Effector CD8-positive, alpha-beta T cell (primary cell): ENCODE data around the gene GBA3.

ENCODE experiments used
- DNase-seq: peaks from one replicate; lab custom pipeline; 2025; lab: John Stamatoyannopoulos, UW
- total RNA-seq, 4 experiments: gene quantifications; one replicate each; lab custom pipeline; 2026; lab: John Stamatoyannopoulos, UW

Gene GBA3
- 0 reads per million in 4 experiments for total RNA-seq

DNA sequence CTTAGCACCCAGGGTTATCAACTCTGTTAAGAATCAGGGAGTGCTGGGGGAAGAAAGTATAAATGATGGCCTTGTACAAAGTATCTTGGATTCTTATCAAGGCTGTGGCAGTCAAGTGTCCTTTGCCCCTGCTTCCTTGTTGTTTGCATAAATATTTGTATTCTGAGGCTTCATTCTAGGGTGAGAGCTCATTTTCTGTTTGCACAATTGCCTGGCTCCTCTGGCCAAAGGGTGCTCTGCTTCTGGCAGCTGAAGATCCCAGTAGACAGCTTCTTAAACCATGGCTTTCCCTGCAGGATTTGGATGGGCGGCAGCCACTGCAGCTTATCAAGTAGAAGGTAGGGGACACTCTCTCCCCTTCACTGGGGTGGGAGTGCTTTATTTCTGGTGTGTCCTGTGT is at the start of gene GBA3:
Gene GBA3, plus strand, starts transcription at position 202 of the 400 bp plus-strand sequence.
- DNase-seq: no peak

GRCh38 chr4:22643952-22644351 is 48.8 kb upstream of the GBA3 start:
- no peak for DNase-seq

- DNase-seq: no peak
These were observed 47.1 kb upstream of the GBA3 start for GRCh38 chr4:22645481-22646182.

DNA sequence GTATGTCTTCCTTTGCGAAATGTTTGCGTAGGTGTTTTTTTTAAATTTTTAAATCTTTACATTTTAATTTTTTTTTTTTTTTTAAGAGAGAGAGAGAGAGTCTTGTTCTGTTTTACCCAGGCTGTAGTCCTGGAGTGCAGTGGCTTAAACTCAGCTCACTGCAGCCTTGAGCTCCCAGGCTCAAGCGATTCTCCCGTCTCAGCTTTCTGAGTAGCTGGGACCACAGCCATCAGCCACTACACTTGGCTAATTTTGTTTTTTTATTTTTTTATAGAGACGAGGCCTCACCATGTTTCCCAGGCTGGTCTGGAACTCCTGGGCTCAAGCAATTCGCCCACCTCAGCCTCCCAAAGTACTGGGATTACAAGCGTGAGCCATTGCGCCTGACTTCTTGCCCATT is 43.7 kb upstream of the GBA3 start:
- no peak for DNase-seq

GRCh38 chr4:22650771-22651170 is 42.0 kb upstream of the GBA3 start:
- DNase-seq: no peak

DNA sequence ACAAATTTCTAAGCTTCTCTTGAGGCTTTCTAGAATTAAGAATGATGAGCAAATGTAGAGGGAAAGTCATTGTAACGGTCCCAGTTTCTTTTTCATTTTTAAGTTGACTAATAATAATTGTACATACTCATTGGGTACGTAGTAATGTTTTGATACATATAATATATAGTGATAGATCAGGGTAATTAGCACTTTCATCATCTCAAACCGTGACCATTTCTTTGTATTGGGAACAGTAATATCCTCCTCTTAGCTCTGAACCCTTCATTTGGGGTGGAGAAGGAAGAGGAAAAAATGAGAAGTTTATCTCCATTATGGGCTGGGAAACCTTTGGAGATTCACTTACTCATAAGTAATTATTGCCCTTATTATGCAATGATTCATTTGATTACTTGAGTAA is 39.0 kb upstream of the GBA3 start:
- DNase-seq: no peak

GRCh38 chr4:22661443-22661842 is 31.3 kb upstream of the GBA3 start:
- no peak for DNase-seq

DNA sequence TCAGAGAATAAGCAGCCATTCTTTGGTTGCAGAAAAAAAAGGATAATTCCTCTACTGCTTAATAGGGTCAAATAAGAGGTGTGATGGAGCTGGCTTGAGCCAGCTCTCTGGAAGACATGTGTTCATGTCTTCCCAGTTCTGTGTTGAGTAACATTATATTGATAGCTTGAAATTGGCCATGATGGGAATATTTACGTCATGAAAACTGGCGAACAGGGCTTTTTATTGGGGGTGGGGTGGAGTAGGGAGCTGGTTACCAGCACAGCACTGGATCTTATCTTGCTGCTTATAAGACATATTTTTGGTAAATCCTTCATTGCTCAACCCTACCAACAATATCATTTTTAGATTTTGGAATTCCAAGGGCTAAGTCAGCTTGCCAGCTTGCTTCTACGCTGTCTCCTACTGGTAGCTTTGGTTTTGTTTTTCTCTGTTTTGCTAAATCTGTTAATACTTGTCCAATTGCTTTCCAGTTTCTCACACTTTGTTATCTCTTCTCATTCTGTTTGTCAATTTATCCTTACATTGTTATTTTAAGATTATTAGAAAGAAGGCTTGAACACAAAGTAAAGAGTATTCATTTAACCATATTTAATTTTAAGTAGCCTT is 25.3 kb upstream of the GBA3 start:
- DNase-seq: no peak

- no peak for DNase-seq
These were observed 24.4 kb upstream of the GBA3 start for GRCh38 chr4:22668301-22668700.

DNA sequence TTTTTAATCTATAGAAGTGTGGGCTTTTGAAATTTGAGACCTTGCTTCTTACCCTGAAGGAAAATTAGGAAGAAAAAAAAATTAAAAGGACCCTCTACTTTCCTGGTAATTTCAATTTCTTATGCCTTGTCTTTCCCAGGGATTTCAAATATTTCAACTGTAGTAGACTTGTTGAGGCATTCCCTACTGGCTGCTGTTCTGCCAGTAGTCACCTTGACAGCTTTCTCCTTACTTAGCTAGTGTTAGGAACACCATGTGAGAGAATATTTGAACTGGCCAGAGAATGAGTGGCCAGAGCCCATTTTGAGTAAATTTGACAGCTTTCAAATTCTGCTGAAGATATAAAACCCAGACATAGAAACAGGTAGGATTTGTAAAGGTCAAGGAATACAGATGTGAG is 24.0 kb upstream of the GBA3 start:
- no peak for DNase-seq

DNA sequence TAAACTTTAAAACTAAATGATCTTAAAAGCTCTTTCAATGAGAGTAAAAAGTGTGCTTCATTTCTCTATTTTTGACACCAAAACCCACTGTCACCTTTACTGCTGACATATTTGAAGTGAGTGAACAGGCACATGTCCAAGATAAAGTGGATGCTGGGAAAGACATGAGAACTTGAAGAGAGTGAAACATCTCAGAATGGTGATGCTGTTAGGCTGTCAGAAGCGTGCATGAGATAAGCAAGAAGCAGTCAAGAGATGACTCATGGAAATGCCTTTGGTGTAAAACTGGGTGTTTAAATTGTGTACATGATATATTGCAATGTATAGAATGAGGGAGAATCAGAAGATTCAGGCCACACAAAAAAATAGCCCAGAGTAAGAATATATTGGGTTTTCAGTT is 21.8 kb upstream of the GBA3 start:
- DNase-seq: no peak

DNA sequence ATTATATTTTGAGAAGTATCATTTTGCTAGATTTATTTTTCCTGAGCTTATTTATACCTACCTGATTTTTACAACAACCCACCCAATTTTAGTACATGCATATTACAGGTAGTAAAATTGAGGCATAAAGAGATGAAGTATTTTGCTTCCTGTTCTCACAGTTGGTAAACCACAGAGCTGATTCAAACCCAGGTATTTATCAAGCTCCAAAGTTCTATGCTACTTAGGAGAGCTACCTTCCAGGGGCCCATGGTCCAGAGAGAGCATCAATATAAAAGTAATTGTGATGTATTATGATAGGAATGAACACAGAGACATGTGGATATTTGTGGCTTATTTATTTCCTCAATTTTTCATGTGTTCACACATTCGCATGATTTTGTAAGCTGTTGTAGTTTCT is 20.2 kb upstream of the GBA3 start:
- no peak for DNase-seq

DNA sequence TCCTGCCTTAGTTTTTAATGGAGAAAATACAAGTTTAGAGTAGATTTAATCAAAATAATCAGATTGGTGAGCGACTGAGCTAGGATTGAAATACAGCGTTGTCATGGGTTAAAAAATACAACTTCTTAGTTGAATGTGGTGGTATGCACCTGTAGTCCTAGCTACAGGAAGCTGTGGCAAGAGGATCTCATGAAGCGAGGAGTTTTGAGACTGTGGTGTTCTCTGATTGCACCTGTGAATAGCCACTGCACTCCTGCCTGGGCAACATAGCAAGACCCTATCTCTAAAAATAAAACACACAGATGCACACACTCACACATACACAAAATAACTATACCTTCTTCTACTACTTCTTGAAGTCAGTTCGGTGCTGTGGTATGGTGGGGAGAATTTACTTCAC is 19.8 kb upstream of the GBA3 start:
- DNase-seq: no peak

DNA sequence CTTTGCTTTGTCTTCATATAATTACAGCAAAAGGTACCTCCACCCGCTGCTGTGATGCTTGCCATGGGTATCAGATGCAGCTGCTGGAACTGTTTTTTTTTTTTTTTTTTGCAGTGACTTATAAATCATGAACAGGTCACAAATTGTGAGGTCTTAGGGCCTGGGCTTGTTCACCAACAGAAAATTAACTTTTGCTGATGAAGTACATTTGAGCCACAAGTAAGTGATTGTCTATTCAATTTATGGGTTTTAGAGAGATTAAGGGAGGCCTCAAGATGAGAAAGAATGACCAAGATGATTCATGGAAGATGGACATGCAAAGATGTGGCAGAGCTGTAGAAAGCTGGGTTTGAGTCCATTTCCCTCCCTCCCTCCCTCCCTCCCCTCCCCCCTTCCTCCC is 18.0 kb upstream of the GBA3 start:
- no peak for DNase-seq

DNA sequence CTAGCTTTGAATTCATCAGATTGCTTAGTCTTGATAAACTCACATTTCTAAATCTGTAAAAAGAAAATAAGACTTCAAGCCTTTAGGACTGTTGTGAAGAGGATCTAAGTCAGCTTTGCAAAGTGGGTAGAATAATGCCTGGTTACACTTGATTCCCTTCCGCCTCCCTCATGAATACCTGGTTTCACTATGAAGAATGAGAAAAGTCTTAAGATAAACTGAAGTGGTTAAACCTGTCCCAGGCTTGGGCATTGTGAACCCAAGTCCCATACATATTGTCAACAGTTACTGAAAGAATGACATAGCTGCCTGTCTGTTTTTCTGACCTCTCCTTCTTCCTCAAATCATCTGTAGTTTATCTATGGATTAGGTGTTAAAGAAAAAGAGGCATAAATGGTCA is 16.7 kb upstream of the GBA3 start:
- no peak for DNase-seq

GRCh38 chr4:22677780-22678179 is 15.0 kb upstream of the GBA3 start:
- no peak for DNase-seq

DNA sequence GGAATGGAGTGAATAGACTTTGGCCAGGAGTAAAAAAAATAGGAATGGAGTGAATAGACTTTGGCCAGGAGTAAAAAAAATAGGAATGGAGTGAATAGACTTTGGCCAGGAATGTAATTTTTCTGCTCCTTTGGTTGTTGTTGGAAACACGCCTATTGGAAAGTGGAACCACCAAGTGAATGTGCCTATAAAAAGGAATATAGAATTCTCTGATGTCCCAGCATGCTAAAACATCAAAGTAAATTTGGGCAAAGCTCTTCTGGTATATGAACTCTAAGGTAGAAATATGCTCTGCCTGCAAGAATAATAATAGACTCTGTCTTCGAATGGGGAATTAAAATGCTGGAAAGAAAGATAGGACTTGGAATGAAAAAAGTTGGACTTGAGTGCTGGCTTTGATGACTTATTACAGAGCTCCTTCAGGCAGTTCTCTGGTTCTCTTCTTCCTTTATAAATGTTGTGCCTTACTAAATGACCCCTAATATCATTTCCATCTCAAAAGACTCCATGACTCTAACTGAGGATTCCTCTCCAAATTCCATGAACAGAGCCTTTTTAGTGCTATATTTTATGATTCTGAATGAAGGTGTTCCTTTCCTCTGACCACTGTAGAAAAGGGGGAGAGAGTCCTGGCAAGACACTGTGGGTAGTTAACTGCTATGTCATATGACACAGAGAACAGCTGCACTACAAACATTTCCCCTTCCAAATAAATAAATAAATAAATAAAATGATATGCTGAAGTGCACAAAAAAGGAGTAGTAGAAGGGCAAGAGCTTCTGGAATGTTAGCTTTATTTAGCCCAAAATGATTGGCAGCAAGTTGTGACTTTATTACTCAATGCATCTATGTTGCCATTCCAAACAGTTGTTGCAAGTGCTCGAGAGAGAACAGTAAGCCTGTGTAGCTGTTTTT is 13.5 kb upstream of the GBA3 start:
- no peak for DNase-seq

DNA sequence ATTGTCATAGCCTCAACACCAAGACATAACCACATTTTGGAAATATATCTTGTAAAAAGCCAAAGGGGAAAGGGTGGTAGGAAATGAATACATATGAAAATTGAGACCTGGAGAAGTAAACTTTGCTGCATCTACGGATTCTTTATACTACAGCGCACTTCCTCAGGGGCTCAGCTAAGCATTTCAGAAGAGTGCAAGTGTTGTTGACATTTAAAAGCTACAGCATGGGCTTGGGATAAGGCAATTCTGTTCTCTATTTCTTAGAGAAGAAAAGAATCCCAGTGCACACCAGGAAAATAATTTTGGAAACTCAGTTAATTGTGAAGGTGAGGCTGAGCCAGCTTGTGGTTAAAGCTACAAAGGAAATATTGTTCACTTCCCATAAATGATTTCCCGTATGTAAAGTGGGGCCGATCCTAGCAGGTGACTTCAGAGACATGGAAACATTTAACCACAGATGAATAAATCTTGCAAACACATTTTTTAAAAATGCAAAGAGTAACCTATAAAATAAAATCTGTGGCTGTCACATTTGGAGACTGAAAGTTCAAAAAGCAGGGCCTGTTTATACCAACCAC is 12.6 kb upstream of the GBA3 start:
- no peak for DNase-seq

DNA sequence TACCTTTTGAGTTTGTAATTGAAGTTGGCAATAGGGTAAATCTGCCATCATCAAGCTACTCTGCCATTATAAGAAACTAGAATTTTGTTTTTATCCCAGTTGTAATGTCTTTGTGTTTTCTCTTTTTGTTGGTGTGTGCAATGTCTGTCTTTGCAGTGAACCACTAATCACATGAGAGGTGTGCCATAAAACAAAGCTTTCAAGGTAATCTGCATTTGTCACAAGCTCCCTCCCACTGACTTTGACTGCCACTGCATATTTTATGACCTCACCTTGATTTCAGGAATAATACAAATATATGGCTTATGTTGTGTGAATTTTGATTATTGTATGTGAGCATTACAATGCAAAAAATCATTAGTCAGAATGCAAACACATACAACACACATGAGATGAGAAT is 9.0 kb upstream of the GBA3 start:
- DNase-seq: no peak

DNA sequence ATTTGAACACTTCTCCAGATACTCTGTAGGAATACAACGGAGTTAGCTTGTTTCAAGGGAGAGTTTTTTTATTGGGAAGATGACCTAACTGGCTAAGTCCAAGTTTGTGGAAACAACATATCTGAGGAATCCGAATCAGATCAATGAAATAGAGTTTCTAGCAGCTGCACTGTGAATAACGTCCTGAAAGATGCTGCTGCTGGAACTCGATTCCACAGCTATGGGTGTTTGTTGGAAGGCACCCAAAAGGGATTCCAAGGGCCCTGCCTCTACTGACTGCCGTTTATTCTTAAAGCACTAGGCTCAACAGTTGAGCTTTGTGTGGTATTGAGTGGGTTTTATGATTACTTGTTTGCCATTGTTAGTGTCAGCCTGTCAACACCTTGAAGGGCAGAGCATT is 6.6 kb upstream of the GBA3 start:
- no peak for DNase-seq

GRCh38 chr4:22688236-22688635 is 4.5 kb upstream of the GBA3 start:
- DNase-seq: no peak

GRCh38 chr4:22689428-22689827 is 3.3 kb upstream of the GBA3 start:
- no peak for DNase-seq

DNA sequence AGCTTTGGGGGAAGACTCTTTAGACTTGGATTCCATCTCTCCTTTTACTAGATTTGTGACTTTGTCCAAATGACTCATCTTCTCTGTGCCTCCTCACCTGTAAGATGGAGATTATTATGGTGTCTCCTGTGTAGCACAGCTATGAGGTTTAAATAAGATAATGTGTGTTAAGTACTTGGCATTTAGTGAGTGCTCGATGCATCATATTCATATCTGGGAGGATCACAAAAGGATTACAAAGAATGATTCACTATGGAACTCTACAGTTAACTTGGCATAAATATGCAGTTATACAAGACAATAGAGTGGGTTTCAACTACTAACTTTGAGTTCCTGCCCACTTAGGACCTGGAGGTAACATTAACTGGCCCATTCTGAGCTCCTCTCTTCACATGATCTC is 2.3 kb downstream of the GBA3 start:
- DNase-seq: no peak
